Activated naive CD4-positive, alpha-beta T cell (primary cell): ENCODE measurements around the gene RARRES2.

Experiments
- DNase-seq, 4 experiments: peaks; one replicate each; lab custom pipeline; 2025; lab: John Stamatoyannopoulos, UW

The RARRES2 gene

DNA sequence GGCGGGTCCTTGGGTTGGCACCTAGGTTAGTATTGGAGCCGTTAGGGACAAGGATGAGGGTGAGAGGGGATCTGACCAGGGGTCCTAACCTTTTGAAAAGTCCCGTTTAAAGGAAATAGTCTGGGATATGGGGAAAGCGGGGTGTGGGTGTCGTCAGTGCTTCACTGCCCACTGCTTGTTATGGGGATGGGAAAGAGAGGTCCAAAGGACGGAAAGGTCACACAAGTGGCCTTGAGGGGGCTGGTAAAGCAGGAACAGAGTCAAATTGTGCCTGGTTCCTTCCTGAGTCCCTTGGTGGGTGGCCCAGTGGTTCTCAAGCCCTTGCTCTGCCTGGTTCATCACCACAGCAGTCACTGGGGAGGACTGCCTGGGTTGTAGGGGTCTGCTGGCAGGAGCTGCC lies 35.1 kb upstream of the RARRES2 start:
- DNase-seq, result no peak

DNA sequence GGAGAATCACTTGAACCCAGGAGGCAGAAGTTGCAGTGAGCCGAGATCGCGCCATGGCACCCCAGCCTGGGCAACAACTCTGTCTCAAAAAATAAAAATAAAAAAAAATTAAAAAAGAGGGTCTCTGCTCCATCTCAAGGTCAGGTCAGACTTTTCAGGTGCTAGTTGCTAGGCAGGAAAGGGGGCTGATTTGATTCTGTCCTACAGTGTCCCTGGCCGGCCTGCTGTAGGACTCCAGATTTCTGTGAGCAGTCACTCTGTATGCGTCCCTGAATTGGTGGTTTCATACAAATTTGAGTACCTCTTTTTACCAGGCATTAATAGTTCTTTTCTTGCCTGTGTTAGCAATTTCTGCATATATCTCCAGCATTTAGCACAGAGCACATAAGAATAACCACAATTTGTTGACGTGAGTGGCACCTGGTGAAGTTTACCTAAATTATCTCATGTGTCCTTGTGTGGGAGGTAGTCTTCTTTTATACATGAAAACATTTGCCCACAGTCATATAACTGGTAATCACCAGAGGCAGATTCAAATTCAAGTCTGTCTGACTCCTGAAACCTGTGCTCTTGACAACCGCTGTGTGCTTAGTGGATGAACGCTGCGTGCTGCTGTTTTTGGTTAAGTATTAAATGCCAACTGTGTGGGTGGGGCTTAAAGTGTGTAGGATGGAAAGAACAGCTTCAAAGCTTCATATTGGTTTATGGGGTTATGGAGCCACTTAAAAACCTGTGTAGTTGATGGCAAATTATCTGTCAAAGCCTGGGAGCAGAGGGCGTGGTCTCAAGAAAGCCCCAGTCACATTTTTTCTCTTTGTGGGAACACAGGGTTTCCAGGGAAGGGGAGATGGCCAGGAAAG lies 34.5 kb upstream of the RARRES2 start:
- no peak for DNase-seq

- DNase-seq, result no peak
Observed at GRCh38 chr7:150374472-150374871, 33.0 kb upstream of the RARRES2 start.

DNA sequence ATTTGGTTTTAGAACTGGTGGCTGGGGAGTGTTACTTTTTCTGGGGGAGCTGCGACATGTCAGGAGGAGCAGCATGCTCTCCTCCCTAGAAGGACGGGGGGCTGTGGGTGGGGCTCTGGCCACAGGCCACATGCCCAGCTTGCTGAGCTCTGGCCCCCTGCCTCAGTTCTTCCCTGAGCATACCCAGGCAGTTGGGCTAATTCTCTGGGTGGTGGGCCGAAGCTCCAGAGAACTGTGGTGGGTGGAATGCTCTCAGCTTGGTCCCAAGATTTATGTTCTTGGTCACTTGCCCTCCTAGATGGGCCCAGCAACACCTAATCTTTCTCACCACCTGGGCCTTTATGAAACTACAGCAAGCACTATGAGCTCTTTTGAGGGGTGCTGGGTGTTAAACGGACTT lies 32.6 kb upstream of the RARRES2 start:
- DNase-seq, result no peak

DNA sequence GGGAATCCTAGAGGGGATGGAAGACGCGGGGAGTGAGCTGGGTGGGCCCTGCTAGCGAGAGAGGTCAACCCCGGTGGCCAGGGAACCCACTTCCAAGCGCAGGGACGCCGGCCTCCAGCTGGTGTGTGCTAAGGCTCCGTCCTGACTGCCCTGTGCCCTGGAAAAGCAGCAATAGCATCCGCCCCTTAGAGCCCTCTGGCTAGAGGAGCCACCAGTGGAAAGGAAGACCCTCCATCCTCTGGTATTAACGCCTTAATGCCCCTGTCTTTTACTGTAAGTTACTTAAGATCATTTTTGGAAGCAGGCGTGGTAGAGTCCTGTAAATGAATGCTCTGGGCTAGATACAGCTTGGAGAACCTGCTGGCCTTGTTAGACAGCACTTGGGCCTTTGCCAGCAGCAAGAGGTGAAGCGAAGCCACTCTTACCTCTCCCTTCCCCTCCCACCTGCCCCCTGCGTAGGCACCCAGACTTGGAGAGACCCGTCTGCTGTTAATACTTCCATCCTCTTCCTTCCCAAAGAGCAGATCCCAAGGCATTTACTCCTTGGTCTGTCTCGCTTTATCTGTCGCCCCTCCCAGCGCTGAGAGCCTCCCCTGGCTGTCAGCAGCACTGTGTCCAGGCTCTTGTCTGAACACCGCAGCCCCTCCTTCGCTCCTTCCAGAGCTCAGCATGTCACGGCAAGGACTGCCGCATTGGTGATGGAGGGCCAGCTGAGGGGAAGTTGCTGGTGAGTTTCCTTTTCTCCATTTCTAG lies 31.8 kb upstream of the RARRES2 start:
- no peak for DNase-seq

- no peak for DNase-seq
Observed at GRCh38 chr7:150372271-150373048, 31.0 kb upstream of the RARRES2 start.

DNA sequence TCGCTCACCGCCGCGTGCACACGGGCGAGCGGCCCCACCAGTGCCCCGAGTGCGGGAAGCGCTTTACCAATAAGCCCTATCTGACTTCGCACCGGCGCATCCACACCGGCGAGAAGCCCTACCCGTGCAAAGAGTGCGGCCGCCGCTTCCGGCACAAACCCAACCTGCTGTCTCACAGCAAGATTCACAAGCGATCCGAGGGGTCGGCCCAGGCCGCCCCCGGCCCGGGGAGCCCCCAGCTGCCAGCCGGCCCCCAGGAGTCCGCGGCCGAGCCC lies 30.5 kb upstream of the RARRES2 start:
- no peak for DNase-seq

DNA sequence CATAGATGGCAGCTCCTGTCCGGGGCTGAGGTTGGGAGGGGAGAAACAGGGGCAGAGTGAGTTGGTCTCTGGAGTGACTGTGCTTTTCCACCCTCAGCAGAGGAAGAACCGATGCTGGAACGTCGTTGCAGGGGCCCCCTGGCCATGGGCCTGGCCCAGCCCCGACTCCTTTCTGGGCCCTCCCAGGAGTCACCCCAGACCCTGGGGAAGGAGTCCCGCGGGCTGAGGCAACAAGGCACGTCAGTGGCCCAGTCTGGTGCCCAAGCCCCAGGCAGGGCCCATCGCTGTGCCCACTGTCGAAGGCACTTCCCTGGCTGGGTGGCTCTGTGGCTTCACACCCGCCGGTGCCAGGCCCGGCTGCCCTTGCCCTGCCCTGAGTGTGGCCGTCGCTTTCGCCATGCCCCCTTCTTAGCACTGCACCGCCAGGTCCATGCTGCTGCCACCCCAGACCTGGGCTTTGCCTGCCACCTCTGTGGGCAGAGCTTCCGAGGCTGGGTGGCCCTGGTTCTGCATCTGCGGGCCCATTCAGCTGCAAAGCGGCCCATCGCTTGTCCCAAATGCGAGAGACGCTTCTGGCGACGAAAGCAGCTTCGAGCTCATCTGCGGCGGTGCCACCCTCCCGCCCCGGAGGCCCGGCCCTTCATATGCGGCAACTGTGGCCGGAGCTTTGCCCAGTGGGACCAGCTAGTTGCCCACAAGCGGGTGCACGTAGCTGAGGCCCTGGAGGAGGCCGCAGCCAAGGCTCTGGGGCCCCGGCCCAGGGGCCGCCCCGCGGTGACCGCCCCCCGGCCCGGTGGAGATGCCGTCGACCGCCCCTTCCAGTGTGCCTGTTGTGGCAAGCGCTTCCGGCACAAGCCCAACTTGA lies 29.9 kb upstream of the RARRES2 start:
- no peak for DNase-seq

GRCh38 chr7:150370612-150371071 lies 29.2 kb upstream of the RARRES2 start:
- no peak for DNase-seq

DNA sequence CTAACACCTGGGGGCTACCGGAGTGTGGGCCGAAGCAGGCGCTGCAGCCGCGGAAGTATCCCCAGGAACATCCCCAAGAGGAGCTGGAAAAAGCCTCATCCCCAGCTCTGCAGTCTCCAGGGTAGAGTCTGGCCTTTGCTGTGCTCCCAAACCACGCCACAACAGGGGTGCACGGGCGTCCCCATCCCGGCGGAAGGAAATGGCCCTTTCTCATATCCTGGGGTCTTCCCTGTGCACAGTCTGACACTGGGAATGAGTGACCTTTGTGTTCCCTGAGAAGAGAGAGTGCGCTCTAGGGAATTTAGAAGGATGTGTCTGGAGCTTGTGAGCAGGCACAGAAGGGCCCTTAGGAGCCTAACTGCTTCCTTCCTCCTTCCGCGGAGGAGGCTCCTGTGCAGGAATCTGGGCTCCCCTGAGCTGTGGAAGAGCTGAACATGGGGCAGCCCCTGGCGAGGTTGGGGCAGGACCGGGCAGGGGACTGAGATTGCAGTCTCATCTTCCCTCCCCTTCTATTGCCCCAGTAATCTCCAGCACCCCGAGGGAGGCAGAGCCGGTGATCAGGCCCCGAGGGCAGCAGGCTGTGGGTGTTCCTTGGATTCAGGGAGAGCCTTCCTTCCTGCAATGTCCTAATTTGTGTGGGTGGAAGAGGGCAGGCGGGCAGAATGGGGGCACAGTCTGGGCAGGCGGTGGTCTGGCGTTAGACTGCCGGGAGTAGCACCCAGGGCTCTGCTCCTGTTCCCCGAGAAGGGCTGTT lies 28.5 kb upstream of the RARRES2 start:
- no peak for DNase-seq

DNA sequence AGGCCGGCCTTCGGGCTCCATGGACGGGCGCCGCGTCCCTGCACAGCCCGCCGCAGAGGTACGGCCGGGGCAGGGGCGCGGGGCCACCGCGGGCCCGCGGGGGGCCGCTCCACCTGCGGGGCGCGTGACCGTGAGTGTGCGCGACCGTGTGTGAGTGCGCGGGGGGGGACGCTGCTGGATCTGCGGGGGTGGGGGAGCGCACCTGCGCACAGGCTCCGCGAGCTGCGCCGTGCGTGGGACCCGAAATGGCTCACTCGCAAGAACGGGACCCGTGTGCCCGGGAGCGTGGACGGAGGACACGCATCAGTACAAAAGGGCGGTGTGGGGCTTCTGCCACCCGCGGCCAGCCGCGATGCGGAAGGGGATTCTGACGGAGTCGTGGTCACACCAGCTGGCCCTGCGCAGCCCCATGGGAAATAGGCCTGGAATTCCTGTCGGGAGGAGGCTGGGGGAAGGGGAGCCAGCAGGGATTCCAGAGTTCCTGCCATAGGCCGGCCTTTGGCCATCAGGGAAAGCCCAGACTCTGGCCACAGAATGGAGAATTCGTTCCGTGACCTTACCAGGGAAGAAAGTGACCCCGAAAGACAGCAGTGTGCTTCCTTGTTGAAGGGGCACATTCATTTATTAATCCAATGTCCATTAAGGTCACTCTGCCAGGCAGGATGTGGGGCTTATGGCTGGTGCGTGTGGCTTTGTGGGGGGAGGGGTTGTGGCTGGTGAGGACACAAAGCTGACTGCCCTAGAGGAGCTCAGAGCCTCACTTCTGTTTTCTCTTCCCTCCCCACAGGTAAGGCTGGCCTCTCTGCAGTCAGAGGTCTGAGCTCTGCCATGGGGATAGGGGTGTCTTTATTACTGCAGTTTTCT lies 27.7 kb upstream of the RARRES2 start:
- DNase-seq, result peak; percentile 35 to 65 (median 52)

DNA sequence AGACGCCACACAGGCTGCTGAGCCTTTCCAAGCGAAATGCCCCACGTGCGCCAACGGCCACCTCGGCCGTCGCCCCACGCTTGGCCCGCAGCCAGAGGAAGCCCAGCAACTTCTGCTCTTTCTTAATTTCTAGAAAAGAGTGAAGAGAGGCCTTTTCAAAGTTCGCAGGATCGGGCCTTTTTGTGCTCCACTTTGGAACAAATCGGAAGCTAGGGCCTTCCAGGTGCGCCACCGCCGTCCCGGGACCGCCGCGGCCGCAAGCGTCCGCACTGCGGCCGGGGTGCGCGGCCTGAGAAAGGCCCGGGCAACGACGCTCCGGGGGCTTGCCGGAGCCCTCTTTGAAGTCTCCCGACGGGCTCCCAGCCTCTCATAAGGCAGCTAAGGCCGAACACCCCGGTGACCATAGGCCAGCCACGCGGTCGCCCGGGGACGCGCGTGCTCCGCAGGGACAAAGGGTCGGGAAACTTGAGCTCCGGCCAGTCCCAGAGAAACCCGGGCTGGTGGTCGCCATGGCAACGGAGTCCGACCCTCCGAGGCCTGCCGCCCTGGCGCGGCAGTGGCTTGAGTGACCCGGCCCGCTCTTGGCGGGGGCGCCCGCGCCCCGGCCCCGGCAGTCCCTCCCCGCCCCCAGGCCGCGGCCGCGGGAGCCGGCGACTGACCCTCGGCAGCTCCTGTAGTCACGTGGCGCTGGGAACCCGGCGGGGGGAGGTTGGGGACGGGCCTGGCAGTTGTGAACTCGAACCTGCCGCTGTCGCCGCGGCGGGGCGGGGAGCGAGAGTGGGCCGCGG lies 26.9 kb upstream of the RARRES2 start, which contains the start of gene REPIN1:
REPIN1 (plus strand) TSS at position 727 of the 788 bp plus-strand sequence. CDS start 890 bp downstream, outside the sequence.
- peak; percentile 51 to 65 (median 62) for DNase-seq

GRCh38 chr7:150367677-150368095 lies 26.3 kb upstream of the RARRES2 start:
- no peak for DNase-seq

DNA sequence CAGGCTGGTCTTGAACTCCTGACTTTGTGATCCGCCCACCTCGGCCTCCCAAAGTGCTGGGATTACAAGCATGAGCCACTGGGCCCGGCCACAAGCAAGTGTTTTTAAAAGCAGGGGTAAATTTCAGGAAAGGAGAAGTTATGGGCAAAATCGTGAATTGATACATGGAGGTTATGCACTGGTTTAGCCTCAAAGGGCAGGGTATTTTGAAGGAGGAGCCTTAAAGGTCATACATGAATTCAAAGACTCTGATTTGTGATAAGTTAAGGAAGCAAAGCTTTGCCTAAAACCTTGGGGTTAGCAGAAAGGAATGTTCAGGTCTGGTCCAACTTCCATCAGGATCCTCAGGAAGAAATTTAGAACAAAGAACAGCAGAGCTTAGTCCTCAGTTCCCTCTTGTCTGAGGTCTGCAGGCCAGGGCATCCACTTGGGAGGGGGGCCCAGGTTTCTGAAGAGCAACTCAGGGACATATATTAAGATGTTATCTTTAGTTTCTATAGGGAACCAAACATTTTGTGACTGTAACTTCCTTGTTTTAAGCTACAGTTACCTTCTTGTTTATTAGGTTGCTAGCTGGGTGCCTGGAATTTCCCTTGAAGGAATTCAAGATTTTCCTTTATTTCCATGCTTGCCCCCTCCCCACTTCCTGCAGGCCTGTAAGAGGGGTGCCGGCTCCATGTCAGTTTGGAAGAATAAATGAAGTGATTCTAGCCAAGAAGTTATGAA lies 24.4 kb upstream of the RARRES2 start:
- DNase-seq, result no peak

DNA sequence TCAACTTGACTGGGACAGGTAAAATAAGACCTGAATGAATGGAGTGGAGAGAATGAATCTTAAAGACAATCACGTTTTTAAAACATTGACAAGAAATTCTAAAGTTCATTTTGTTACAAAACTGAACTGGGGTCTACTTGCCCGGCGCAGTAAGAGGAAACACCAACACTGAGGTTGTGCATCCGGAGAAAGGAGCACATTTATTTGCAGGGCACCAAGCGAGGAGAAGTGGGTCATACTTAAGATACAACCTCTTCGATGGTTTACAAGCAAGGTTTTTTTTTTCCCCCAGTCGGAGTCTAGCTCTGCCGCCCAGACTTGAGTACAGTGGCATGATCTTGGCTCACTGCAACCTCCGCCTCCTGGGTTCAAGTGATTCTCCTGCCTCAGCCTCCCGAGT lies 23.8 kb upstream of the RARRES2 start:
- no peak for DNase-seq

DNA sequence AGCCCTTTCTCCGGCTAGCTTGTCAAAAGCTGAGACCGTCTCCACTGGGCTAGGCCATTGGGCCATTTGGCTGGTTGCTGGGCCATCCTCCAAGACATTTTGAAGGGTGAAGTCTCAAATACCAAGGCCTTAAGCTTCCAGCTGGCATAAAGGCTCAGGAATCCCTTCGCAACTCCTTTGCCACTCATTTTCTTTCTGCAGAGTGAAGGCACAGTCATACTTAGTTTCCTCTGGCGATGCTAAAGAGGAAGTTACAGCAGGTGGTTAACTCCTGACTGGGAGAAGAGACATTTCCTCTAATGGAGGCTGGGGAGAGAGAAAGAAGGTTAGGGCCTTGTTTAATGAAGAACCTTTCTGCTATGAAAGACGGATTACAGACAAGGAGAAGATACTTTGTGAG lies 22.4 kb upstream of the RARRES2 start:
- no peak for DNase-seq

- no peak for DNase-seq
Observed at GRCh38 chr7:150363370-150363769, 21.9 kb upstream of the RARRES2 start.
